GM18909 (cell line): ENCODE data around the gene SDHA.
A peak's percentile ranks its signal among the peaks of the same experiment; 100 is the strongest.

Source experiments
- ATAC-seq: cut with Tn5 transposase; IDR thresholded peaks from one replicate; pipeline ENCODE4 v1.9.1; 2021; ENCODE audit warnings: mild to moderate bottlenecking; ENCODE audit not compliant: unreplicated experiment, poor library complexity

The SDHA gene

GRCh38 chr5:185095-186070 is 32.7 kb upstream of the SDHA start:
- no peak for ATAC-seq

- ATAC-seq = no peak
Measured at GRCh38 chr5:186091-187041, 31.8 kb upstream of the SDHA start.

GRCh38 chr5:187042-187431 is 31.1 kb upstream of the SDHA start:
- no peak for ATAC-seq

GRCh38 chr5:187617-188451 is 30.3 kb upstream of the SDHA start:
- ATAC-seq = no peak

- ATAC-seq = peak; percentile 81
Measured at GRCh38 chr5:188488-189481, 29.3 kb upstream of the SDHA start.

- no peak for ATAC-seq
Measured at GRCh38 chr5:189486-189885, 28.6 kb upstream of the SDHA start.

GRCh38 chr5:189976-190365 is 28.1 kb upstream of the SDHA start:
- ATAC-seq = no peak

- ATAC-seq = peak; percentile 38
Measured at GRCh38 chr5:190366-191035, 27.6 kb upstream of the SDHA start.

GRCh38 chr5:191036-191948 is 26.8 kb upstream of the SDHA start, which contains the start of gene LRRC14B:
LRRC14B (plus strand) TSS chr5:191495; CDS start chr5:191539, 44 bp downstream.
- ATAC-seq = peak; percentile 37

GRCh38 chr5:191949-192690 is 26.0 kb upstream of the SDHA start:
- ATAC-seq = no peak

- ATAC-seq = no peak
Measured at GRCh38 chr5:192691-192969, 25.5 kb upstream of the SDHA start.

- no peak for ATAC-seq
Measured at GRCh38 chr5:192970-193831, 24.9 kb upstream of the SDHA start.

GRCh38 chr5:194102-194501 is 24.0 kb upstream of the SDHA start:
- no peak for ATAC-seq

GRCh38 chr5:194603-195209 is 23.4 kb upstream of the SDHA start:
- no peak for ATAC-seq

GRCh38 chr5:195401-196160 is 22.5 kb upstream of the SDHA start:
- no peak for ATAC-seq
